Upper lobe of left lung (tissue), 6 donors: ENCODE measurements around the gene DDX50. TPM values are rescaled to one million over a fixed set of nuclear protein-coding genes. Genes with fewer than 3 reads are reported as not detected.
"Not testable (repeated sequence)": the region's sequence is repeated elsewhere in the genome, so short reads cannot be mapped to it uniquely, and the experiment has no call there.

Source experiments
- ATAC-seq, 2 donors: fragments of 200-7000 bp; cut with Tn5 transposase; one replicate each; pipeline ENCODE4 v1.9.1; 2022; ENCODE audit warnings: mild to moderate bottlenecking in 2 of 2, moderate library complexity in 2 of 2; ENCODE audit not compliant: low FRiP score in 2 of 2
- DNase-seq, 2 donors: peaks; one replicate each; pipeline ENCODE4 v3.0.0-alpha.2; 2019 to 2020
- H3K27ac ChIP-seq, 4 donors: fragments of 200-600 bp; sonication (generic); one replicate each; pipeline ENCODE4 v1.5.1; 2016 to 2019
- H3K27me3 ChIP-seq, 4 donors: fragments of 200-600 bp; sonication (generic); one replicate each; pipeline ENCODE4 v1.5.1; 2017 to 2019
- H3K36me3 ChIP-seq, 4 donors: fragments of 200-600 bp; sonication (generic); one replicate each; pipeline ENCODE4 v1.5.1; 2016 to 2019
- H3K4me1 ChIP-seq, 4 donors: fragments of 200-600 bp; sonication (generic); one replicate each; pipeline ENCODE4 v1.5.1; 2018 to 2019
- H3K4me3 ChIP-seq, 4 donors: fragments of 200-600 bp; sonication (generic); one replicate each; pipeline ENCODE4 v1.5.1; 2017 to 2019; ENCODE audit warnings: mild to moderate bottlenecking in 2 of 4, moderate library complexity in 1 of 4
- H3K9me3 ChIP-seq, 4 donors: fragments of 200-600 bp; sonication (generic); one replicate each; pipeline ENCODE4 v1.5.1; 2018 to 2019
- CTCF ChIP-seq, 6 experiments: fragments of 450-650 bp in 4 of 6; fragments of 200-600 bp in 2 of 6; sonication (generic) in 2 of 6; IDR thresholded peaks; one replicate each; pipeline ENCODE4 v1.5.1; 2016 to 2019; ENCODE audit warnings: antibody characterized with exemption in 6 of 6
- EP300 ChIP-seq, 4 donors: sonication (generic); formaldehyde crosslinking; IDR thresholded peaks; one replicate each; pipeline ENCODE4 v1.5.1; 2017; ENCODE audit warnings: antibody characterized with exemption in 4 of 4, control low read depth in 2 of 4
- POLR2A ChIP-seq, 4 donors: fragments of 450-650 bp; IDR thresholded peaks; one replicate each; pipeline ENCODE4 v1.5.1; 2016 to 2017; ENCODE audit warnings: antibody characterized with exemption in 4 of 4, mild to moderate bottlenecking in 2 of 4
- POLR2AphosphoS5 ChIP-seq, 2 donors: sonication (generic); formaldehyde crosslinking; IDR thresholded peaks; one replicate each; pipeline ENCODE4 v1.5.1; 2017; ENCODE audit warnings: antibody characterized with exemption in 2 of 2
- WGBS, 2 donors: methylation state at CpG; one replicate each; pipeline ENCODE4 v1.1.5; 2017 to 2018; 5-methylcytosine and 5-hydroxymethylcytosine counted together
- total RNA-seq, 6 donors: library from RNA; depleted of rRNA in 4 of 6; stranded (reverse); fragments of >200 nt in 4 of 6; gene quantifications; one replicate each; pipeline versions ENCODE4 v1.1.0 to v1.2.1, GENCODE V29; 2016 to 2021
- donor health status: DM: no; HTN: no; CAD: no; lungs with moderate emphysema.
- donor health status: DM: no; HTN: yes; CAD: no; lungs with severe emphysema.

DDX50 gene
- 10 to 100 TPM in 5 of 6 donors, 1 to 10 TPM in 1; 9.1 to 42.7 (median 24.4) TPM for total RNA-seq

GRCh38 chr10:68901105-68901927 lies at the start of gene DDX50:
Gene DDX50 (plus strand): TSS chr10:68901315. CDS start chr10:68901385, 70 bp downstream.
- Histone ChIP-seq H3K4me1 (peaks cover 7 to 21% (median 18%) of the 10 kb centered on the region in 4 donors), H3K4me3 (peak within 1 kb of the TSS; percentile 79 to 99 (median 88)), H3K27me3 (no peaks in the 10 kb centered on the region), H3K9me3 (no peaks in the 10 kb centered on the region), H3K27ac (peak within 1 kb of the TSS; percentile 97 to 100 (median 99)), H3K36me3 (no peaks in the 10 kb centered on the region)
- WGBS, 2 donors, result 0 to 2% methylated on average over 23 to 30 of the region's 47 CpGs
- peak; percentile 97 to 99 for DNase-seq
- TF ChIP-seq POLR2AphosphoS5 (IDR thresholded peaks at IDR 0.05), result peak; percentile 92
- peak in 4 of 6 experiments; percentile 34 to 72 (median 54) for TF ChIP-seq CTCF (IDR thresholded peaks at IDR 0.05)
- peak in 3 of 4 donors; percentile 42 to 81 (median 55) for TF ChIP-seq POLR2A (IDR thresholded peaks at IDR 0.05)
- TF ChIP-seq EP300 (IDR thresholded peaks at IDR 0.05), result peak in 1 of 4 donors; percentile 66
- ATAC-seq, result peak; percentile 98 to 99

GRCh38 chr10:68856352-68856751 lies 44.8 kb upstream of the DDX50 start:
- 60 to 64% methylated on average over 5 to 6 of the region's 6 CpGs for WGBS, 2 donors
- TF ChIP-seq POLR2AphosphoS5 (IDR thresholded peaks at IDR 0.05) (no peak), CTCF (IDR thresholded peaks at IDR 0.05) (no peak), POLR2A (IDR thresholded peaks at IDR 0.05) (no peak), EP300 (IDR thresholded peaks at IDR 0.05) (no peak)
- DNase-seq (no peak), ATAC-seq (peak in 1 of 2 donors; percentile 7)
- H3K27ac ChIP-seq, result no peak overlapping the region
- no peaks in the 10 kb centered on the region for H3K27me3 ChIP-seq
- H3K4me3 ChIP-seq, result no peak overlapping the region
- H3K4me1 ChIP-seq, result no peaks in the 10 kb centered on the region
- peaks cover 0 to 15% (median 8%) of the 10 kb centered on the region in 4 donors for H3K9me3 ChIP-seq
- H3K36me3 ChIP-seq, result no peaks in the 10 kb centered on the region

GRCh38 chr10:68857005-68857404 lies 44.1 kb upstream of the DDX50 start:
- H3K36me3 ChIP-seq, result no peaks in the 10 kb centered on the region
- no peak for TF ChIP-seq EP300 (IDR thresholded peaks at IDR 0.05)
- no peak for TF ChIP-seq POLR2A (IDR thresholded peaks at IDR 0.05)
- no peak for TF ChIP-seq CTCF (IDR thresholded peaks at IDR 0.05)
- no peak for TF ChIP-seq POLR2AphosphoS5 (IDR thresholded peaks at IDR 0.05)
- H3K4me3 ChIP-seq, result no peak overlapping the region
- WGBS, 2 donors, result 52 to 55% methylated on average over 2 of the region's 2 CpGs
- H3K27me3 ChIP-seq, result no peaks in the 10 kb centered on the region
- peaks cover 0 to 21% (median 15%) of the 10 kb centered on the region in 4 donors for H3K9me3 ChIP-seq
- DNase-seq, result no peak
- H3K4me1 ChIP-seq, result no peaks in the 10 kb centered on the region
- ATAC-seq, result no peak
- no peak overlapping the region for H3K27ac ChIP-seq

GRCh38 chr10:68861253-68861652 lies 39.9 kb upstream of the DDX50 start:
- Histone ChIP-seq H3K4me3 (no peak overlapping the region), H3K27ac (no peak overlapping the region), H3K27me3 (no peaks in the 10 kb centered on the region), H3K4me1 (no peaks in the 10 kb centered on the region), H3K9me3 (peaks cover 0 to 23% (median 16%) of the 10 kb centered on the region in 4 donors), H3K36me3 (no peaks in the 10 kb centered on the region)
- WGBS, 2 donors, result 90 to 92% methylated on average over 5 of the region's 5 CpGs
- no peak for ATAC-seq
- TF ChIP-seq POLR2A (IDR thresholded peaks at IDR 0.05) (no peak), EP300 (IDR thresholded peaks at IDR 0.05) (no peak)
- DNase-seq, result no peak

- no peaks in the 10 kb centered on the region for H3K36me3 ChIP-seq
- ATAC-seq (no peak), DNase-seq (no peak)
- TF ChIP-seq EP300 (IDR thresholded peaks at IDR 0.05) (no peak), POLR2AphosphoS5 (IDR thresholded peaks at IDR 0.05) (no peak), POLR2A (IDR thresholded peaks at IDR 0.05) (no peak), CTCF (IDR thresholded peaks at IDR 0.05) (no peak)
- 92 to 95% methylated on average over 1 of the region's 1 CpG for WGBS, 2 donors
- no peak overlapping the region for H3K4me3 ChIP-seq
- H3K27me3 ChIP-seq, result no peaks in the 10 kb centered on the region
- H3K4me1 ChIP-seq, result no peaks in the 10 kb centered on the region
- H3K27ac ChIP-seq, result no peak overlapping the region
- H3K9me3 ChIP-seq, result peaks cover 0 to 23% (median 16%) of the 10 kb centered on the region in 4 donors
Observed at GRCh38 chr10:68864611-68865010, 36.5 kb upstream of the DDX50 start.

- WGBS, 2 donors, result 98% methylated on average over 8 of the region's 8 CpGs
- not testable (repeated sequence) for DNase-seq, H3K9me3 ChIP-seq, H3K4me1 ChIP-seq, H3K27ac ChIP-seq, H3K4me3 ChIP-seq, ATAC-seq, H3K27me3 ChIP-seq, H3K36me3 ChIP-seq
Observed at GRCh38 chr10:68868173-68868572, 32.9 kb upstream of the DDX50 start.
